Activated B cell treated with CpG ODN at 0.5 μM for 24 hours (primary cell): ENCODE measurements around the gene CD7. TPM values are rescaled to one million over a fixed set of nuclear protein-coding genes. Genes with fewer than 3 reads are reported as not detected.

Experiments used
- ATAC-seq: fragments of 200-7000 bp; cut with Tn5 transposase; one replicate; pipeline ENCODE4 v1.10.0; 2021; ENCODE audit warnings: low read depth, mild to moderate bottlenecking, moderate library complexity
- CTCF ChIA-PET: fragments of 350-600 bp; sonication (Branson Sonifier 250); formaldehyde crosslinking; loops from one replicate; lab custom pipeline; 2021; ENCODE audit warnings: antibody characterized with exemption; lab: Charles Lee
- POLR2A ChIA-PET: fragments of 350-600 bp; sonication (Branson Sonifier 250); formaldehyde crosslinking; loops from one replicate; lab custom pipeline; 2021; ENCODE audit warnings: antibody characterized with exemption; lab: Charles Lee
- DNase-seq: peaks from one replicate; pipeline ENCODE4 v3.0.0; 2022
- H3K27ac Mint-ChIP-seq: one replicate; pipeline ENCODE4 v1.8.0; 2020; ENCODE audit warnings: mixed read lengths
- H3K27me3 Mint-ChIP-seq: one replicate; pipeline ENCODE4 v1.8.0; 2021; ENCODE audit warnings: mixed read lengths
- H3K36me3 Mint-ChIP-seq: one replicate; pipeline ENCODE4 v1.8.0; 2021; ENCODE audit warnings: low read depth, mixed read lengths
- H3K4me1 Mint-ChIP-seq: one replicate; pipeline ENCODE4 v1.8.0; 2021; ENCODE audit warnings: mixed read lengths
- H3K4me3 Mint-ChIP-seq: one replicate; pipeline ENCODE4 v1.8.0; 2020; ENCODE audit warnings: mild to moderate bottlenecking, mixed read lengths
- H3K9me3 Mint-ChIP-seq: one replicate; pipeline ENCODE4 v1.8.0; 2020; ENCODE audit warnings: mixed read lengths
- intact Hi-C: fragments of 100-400 bp; cut with micrococcal nuclease; formaldehyde crosslinking; loops from one replicate; pipeline ENCODE4 v1.15.1; 2024
- total RNA-seq: library from RNA; stranded (reverse); gene quantifications from 2 replicates; pipeline ENCODE4 v1.2.3, GENCODE V29; 2022
- TF ChIP-seq, protein P1 (sequence below): fragments of 200-600 bp; IDR thresholded peaks from one replicate; pipeline ENCODE4 v1.8.0; 2022; ENCODE audit warnings: antibody characterized with exemption, mild to moderate bottlenecking

CD7 gene
- total RNA-seq, 1 donor from 2014 or later, result 0.42 TPM

DNA sequence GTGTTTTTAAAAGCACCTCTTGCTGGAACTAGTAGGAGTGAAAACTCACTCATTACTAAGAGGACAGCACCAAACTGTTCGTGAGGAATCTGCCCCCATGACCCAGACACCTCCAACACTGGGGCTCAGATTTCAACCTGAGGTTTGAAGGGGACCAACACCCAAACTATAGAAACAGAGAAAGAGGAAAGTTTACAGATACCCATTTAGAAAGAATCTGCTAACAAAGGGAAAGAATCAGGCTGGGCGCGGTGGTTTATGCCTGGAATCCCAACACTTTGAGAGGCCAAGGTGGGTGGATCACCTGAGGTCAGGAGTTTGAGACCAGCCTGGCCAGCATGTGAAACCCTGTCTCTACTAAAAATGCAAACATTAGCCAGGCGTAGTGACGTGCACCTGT lies 40.5 kb downstream of the CD7 start:
- TF ChIP-seq, protein P1, sequence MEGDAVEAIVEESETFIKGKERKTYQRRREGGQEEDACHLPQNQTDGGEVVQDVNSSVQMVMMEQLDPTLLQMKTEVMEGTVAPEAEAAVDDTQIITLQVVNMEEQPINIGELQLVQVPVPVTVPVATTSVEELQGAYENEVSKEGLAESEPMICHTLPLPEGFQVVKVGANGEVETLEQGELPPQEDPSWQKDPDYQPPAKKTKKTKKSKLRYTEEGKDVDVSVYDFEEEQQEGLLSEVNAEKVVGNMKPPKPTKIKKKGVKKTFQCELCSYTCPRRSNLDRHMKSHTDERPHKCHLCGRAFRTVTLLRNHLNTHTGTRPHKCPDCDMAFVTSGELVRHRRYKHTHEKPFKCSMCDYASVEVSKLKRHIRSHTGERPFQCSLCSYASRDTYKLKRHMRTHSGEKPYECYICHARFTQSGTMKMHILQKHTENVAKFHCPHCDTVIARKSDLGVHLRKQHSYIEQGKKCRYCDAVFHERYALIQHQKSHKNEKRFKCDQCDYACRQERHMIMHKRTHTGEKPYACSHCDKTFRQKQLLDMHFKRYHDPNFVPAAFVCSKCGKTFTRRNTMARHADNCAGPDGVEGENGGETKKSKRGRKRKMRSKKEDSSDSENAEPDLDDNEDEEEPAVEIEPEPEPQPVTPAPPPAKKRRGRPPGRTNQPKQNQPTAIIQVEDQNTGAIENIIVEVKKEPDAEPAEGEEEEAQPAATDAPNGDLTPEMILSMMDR, result no peak
- ChIA-PET CTCF (no interaction called here), POLR2A (interaction anchor here (1.1 to 4.6 kb wide), 2 partner anchors 16 to 21 kb away, joined by 4 to 100 read pairs; no protein-coding TSS in a partner anchor)
- no peaks in the 10 kb centered on the region for H3K9me3 Mint-ChIP-seq
- H3K4me3 Mint-ChIP-seq, result no peak overlapping the region
- ATAC-seq (no peak), DNase-seq (no peak)
- peaks cover 2% of the 10 kb centered on the region for H3K27me3 Mint-ChIP-seq
- H3K36me3 Mint-ChIP-seq, result peaks cover 8% of the 10 kb centered on the region
- H3K4me1 Mint-ChIP-seq, result peaks cover 13% of the 10 kb centered on the region
- intact Hi-C loops, result no loop called here
- H3K27ac Mint-ChIP-seq, result no peak overlapping the region

DNA sequence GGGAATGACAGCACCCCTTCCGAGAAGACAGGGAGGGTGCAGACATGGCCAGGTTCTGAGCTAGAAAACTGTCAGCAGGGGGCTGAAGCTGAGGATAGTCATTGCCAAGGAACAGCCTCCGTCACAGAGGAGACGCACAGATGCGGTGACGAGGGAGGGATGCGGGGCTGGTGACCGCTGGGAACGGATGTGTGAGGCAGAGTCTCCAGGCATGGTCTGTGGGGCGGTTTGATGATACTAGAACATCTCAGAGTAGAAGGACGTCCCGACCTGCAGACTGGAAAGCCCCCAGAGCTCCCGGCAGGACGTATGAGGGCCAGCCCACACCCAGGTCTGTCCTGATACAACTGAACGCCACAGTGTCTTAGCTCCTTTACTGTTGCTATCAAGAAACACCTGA lies 42.1 kb downstream of the CD7 start:
- H3K36me3 Mint-ChIP-seq, result peaks cover 24% of the 10 kb centered on the region
- intact Hi-C loops, result no loop called here
- no peak overlapping the region for H3K27ac Mint-ChIP-seq
- peaks cover 30% of the 10 kb centered on the region for H3K4me1 Mint-ChIP-seq
- ATAC-seq (no peak), DNase-seq (no peak)
- ChIA-PET POLR2A (interaction anchor here (4.6 kb wide), 1 partner anchor 23 kb away, joined by 100 read pairs; no protein-coding TSS in a partner anchor), CTCF (no interaction called here)
- peaks cover 2% of the 10 kb centered on the region for H3K27me3 Mint-ChIP-seq
- TF ChIP-seq, protein P1, result no peak
- no peak overlapping the region for H3K4me3 Mint-ChIP-seq
- H3K9me3 Mint-ChIP-seq, result no peaks in the 10 kb centered on the region

DNA sequence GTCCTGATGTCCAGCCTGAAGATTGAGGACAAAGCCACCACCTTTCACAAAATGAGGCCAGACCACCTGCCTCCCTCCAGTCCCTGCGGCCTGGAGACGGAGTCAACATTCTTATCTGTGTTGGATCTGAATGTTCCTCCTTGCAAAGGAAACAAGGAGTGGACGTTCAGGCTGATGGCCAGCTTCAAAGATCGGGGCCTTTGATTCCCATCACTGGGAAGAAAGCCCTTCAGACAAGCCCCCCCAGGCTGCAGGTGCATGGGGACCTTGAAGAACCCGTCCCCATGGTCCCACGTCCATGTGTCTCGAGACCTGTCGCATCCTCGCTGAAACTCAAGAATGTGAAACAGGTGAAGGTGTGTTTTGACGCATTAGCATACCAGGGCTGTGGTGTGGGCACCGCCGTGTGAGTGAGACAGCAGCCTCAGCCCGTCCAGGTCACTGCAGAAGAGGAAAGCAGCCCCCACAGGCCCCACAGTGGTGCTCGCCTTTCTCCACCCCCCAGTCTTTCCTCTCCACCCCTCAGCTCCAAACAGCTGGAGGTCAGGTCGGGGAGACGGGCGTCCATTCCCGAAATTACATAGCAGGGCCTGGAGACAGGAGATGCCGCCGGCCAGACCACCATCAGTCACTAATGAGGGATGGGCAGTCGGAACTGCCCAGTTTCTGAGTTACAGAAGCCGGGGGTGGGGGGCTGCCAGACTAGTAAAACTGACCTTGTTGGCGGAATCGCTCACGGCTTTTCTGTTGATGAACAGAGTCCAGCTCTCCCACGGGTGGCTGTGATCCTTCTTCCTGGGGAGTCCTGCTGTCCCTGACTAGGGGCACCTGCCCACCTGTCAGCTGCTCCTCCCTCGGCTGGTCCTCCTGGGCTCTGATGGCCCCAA lies 43.0 kb downstream of the CD7 start:
- no peaks in the 10 kb centered on the region for H3K9me3 Mint-ChIP-seq
- ChIA-PET POLR2A (interaction anchor here (0.6 to 4.6 kb wide), 10 partner anchors 8 to 237 kb away, joined by 3 to 100 read pairs (median 6); partner anchors contain the start of genes DCXR, NARF and SLC16A3), CTCF (no interaction called here)
- peaks cover 34% of the 10 kb centered on the region for H3K36me3 Mint-ChIP-seq
- peak overlapping the region; percentile 32 for H3K4me3 Mint-ChIP-seq
- intact Hi-C loops, result loop anchor here (5.0 kb wide), 2 partner anchors 37 to 562 kb away; partner anchors contain the start of gene SLC25A10
- no peak overlapping the region for H3K27ac Mint-ChIP-seq
- ATAC-seq, result no peak
- H3K4me1 Mint-ChIP-seq, result peaks cover 39% of the 10 kb centered on the region
- TF ChIP-seq, protein P1, result no peak
- no peak for DNase-seq
- peaks cover 2% of the 10 kb centered on the region for H3K27me3 Mint-ChIP-seq

DNA sequence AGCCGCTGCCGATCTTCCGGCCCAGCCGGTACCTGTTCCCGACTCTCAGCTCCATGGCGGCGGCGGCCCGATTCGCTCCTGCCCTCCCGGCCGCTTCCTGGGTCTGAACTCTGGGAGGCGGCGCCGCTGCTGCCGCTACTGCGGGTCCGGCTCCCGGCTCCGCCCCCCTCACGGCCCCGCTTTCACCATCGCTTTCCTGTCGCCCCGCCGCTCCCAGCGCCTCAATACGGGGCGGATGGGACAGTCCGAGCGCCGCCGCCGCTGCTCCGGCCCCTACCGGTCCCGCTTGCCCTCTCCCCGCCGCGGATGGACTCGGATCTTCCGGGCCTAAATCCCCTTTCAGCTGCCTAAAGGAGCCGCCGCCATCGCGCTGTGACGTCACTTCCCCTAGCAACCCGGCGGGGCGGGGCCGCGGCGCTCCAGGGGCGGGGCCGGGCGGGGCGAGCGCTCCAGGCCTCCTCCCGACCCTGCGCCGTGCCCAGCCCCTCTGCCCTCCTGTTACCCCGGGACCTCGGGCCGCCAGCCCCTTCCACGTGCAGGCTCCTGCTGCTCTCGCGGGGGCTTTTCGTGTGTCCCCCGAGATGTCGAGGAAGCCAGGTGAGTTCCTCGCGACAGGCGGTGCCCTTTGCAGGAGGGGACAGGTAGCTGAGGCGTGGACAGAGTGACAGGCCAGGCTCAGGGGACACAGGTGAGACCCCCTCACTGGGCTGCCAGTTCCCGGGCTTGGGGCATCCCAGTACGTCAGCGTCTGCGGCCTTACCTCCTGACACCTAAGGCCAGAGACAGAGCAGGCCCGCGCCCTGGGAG lies 43.9 kb downstream of the CD7 start, which contains the start of gene CSNK1D:
TSS of gene CSNK1D (minus strand) at position 374 of the 807 bp plus-strand sequence. CDS start at position 55, 319 bp downstream.
- peak; percentile 83 for ATAC-seq
- peak within 1 kb of the TSS; percentile 94 for H3K4me3 Mint-ChIP-seq
- ChIA-PET POLR2A (interaction anchor here (0.6 to 4.6 kb wide), 14 partner anchors 8 to 236 kb away, joined by 3 to 100 read pairs (median 4); partner anchors contain the start of genes CCDC57, DCXR, NARF and SLC16A3), CTCF (no interaction called here)
- peak within 1 kb of the TSS; percentile 97 for H3K27ac Mint-ChIP-seq
- peaks cover 41% of the 10 kb centered on the region for H3K36me3 Mint-ChIP-seq
- H3K27me3 Mint-ChIP-seq, result no peaks in the 10 kb centered on the region
- DNase-seq, result peak; percentile 97
- H3K9me3 Mint-ChIP-seq, result no peaks in the 10 kb centered on the region
- TF ChIP-seq, protein P1, result no peak
- peaks cover 45% of the 10 kb centered on the region for H3K4me1 Mint-ChIP-seq
- intact Hi-C loops, result loop anchor here (1.0 to 5.0 kb wide), 7 partner anchors 19 to 561 kb away; partner anchors contain the start of genes HEXD, OGFOD3 and SLC25A10
